ENCODE data around the gene SEC11C.

GRCh38 chr18:59096098-59096789 is 43.4 kb upstream of the SEC11C start:
- TF ChIP-seq, protein P1, sequence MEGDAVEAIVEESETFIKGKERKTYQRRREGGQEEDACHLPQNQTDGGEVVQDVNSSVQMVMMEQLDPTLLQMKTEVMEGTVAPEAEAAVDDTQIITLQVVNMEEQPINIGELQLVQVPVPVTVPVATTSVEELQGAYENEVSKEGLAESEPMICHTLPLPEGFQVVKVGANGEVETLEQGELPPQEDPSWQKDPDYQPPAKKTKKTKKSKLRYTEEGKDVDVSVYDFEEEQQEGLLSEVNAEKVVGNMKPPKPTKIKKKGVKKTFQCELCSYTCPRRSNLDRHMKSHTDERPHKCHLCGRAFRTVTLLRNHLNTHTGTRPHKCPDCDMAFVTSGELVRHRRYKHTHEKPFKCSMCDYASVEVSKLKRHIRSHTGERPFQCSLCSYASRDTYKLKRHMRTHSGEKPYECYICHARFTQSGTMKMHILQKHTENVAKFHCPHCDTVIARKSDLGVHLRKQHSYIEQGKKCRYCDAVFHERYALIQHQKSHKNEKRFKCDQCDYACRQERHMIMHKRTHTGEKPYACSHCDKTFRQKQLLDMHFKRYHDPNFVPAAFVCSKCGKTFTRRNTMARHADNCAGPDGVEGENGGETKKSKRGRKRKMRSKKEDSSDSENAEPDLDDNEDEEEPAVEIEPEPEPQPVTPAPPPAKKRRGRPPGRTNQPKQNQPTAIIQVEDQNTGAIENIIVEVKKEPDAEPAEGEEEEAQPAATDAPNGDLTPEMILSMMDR (IDR thresholded peaks at IDR 0.05), result no peak
- no peak for TF ChIP-seq POLR2A (IDR thresholded peaks at IDR 0.05)
